GM12873 (cell line): ENCODE results near the gene DACT2.

Source experiments
- TF ChIP-seq, protein P1 (sequence below): IDR thresholded peaks from 2 replicates; pipeline ENCODE4 v1.5.1; 2012; ENCODE audit warnings: low read depth, mild to moderate bottlenecking, moderate library complexity, low read length, control low read depth; ENCODE audit not compliant: insufficient read depth; ENCODE audit errors: missing control alignments

The DACT2 gene

DNA sequence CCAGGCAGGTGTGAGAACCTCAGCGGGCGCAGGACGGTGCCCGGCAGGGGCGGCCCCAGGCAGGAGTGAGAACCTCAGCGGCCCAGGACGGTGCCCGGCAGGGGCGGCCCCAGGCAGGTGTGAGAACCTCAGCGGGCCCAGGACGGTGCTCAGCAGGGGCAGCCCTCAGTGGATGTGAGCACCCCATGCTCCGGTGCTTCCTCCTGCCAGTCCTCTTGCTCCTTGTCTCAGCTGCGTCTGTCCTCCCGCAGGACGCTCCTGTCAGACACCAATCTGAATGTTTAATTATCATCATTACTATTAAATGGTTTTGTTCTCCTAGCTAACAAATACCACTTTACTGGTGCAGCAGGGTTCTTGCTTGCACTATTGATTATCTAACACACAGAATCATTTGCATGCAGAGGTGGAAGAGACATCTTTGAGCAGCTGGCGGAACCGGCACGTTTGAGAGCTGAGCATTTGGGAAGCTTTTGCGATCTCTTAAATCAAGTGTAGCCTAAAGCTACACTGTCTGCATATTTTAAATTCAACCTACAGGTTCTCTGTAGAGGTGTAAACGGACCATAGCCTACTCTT is 39.4 kb upstream of the DACT2 start:
- TF ChIP-seq, protein P1, sequence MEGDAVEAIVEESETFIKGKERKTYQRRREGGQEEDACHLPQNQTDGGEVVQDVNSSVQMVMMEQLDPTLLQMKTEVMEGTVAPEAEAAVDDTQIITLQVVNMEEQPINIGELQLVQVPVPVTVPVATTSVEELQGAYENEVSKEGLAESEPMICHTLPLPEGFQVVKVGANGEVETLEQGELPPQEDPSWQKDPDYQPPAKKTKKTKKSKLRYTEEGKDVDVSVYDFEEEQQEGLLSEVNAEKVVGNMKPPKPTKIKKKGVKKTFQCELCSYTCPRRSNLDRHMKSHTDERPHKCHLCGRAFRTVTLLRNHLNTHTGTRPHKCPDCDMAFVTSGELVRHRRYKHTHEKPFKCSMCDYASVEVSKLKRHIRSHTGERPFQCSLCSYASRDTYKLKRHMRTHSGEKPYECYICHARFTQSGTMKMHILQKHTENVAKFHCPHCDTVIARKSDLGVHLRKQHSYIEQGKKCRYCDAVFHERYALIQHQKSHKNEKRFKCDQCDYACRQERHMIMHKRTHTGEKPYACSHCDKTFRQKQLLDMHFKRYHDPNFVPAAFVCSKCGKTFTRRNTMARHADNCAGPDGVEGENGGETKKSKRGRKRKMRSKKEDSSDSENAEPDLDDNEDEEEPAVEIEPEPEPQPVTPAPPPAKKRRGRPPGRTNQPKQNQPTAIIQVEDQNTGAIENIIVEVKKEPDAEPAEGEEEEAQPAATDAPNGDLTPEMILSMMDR: no peak

DNA sequence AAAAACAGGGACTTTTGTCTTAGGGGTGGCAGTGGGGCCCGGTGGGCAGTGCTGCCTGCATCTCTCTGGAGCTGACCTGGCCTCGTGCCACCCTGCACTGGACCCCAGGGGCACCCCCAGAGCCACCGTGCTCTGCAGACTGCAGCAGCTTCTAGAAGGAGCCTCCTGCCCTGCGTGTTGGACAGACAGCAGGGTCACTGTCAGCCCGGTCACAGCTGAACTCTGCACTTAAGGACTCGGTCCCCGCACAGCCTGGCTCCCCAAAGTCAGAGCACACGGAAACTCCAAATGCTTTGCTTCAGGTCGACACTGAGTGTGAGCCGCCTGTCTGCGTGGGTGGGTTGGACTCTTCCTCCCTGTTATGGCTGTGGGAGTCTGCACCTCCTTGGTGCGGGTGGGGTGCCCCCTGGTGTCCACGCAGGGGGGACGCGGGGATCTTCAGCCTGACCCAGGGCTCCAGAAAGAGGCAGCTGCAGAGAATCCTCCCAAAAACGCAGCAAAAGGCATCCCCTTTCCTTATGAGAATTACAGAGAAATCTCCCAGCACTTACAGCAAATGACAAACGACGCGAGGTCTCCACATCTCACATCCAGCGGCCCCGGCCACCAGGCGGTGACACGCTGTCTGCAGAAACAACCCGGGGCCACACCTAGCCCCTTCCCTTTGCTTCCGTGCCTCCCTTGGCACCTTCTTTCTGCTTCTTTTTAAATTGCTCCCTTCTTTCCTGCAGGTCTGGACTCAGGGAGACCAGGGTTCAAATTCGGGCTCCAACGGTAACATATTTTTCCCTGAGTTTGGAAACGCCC is 36.3 kb upstream of the DACT2 start:
- TF ChIP-seq, protein P1: no peak

DNA sequence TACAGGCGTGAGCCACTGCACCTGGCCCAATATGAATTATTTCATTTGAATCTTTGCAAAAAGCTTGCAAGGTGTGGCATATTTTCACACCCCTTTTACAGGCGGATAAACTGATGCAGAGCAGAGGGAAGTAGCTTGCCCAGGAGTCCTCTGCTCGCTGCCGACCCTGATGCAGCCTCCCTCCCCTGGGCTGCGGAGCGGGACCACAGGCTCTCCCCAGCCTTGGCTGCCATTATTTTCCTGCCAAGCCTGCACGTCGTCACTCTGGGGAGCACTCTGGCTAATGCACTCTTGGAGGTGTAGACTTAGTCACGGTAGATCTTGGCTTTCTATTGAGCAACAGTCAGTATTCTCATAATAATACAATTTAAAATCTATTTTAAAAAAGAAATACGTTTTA is 34.8 kb upstream of the DACT2 start:
- TF ChIP-seq, protein P1: no peak

DNA sequence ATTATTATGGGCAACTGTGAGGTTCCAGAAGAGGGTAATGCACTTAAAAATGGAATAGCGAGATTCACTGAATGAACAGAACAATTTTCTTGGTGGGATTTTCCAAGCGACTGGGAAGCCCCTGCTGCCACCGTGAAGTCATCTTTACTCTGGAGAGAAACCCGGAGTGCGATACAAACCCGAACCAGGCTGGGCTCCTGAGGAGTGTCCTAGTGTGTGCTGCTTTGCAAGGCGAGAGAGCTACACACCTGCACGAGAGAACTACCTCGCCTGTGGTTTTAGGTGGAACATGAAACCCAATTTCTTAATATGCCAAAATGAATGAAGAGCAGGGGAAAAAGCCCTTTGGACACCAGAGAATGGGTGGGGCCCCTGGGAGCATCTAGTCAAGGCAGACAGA is 33.5 kb upstream of the DACT2 start:
- TF ChIP-seq, protein P1: no peak

DNA sequence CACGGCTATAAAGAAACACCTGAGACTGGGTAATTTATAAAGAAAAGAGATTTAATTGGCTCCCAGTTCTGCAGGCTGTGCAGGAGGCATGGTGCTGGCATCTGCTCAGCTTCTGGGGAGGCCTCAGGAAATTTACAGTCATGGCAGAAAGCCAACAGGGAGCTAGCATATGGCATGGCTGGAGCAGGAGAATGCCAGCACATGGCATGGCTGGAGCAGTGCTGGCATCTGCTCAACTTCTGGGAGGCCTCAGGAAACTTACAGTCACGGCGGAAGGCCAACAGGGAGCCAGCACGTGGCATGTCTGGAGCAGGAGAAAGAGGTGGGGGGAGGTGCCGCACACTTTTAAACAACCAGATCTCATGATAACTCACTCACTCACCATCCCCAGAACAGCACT is 32.5 kb upstream of the DACT2 start:
- TF ChIP-seq, protein P1: no peak

DNA sequence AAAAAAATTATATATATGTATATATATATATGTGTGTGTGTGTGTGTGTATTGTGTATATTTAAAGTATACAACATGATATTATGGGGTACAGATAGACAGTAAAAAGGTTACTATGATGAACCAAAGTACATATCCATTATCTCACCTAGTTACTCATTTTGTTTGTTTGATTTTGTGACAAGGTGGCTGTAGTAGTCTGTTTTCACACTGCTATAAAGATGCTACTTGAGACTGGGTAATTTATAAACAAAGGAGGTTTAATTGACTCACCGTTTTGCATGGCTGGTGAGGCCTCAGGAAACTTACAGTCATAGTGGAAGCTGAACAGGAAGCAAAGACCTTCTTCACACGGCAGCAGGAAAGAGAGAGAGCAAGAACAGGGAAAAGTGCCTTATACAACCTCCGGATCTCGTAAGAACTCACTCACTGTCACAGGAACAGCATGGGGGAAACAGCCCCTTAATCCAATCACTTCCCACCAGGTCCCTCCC is 30.2 kb upstream of the DACT2 start:
- TF ChIP-seq, protein P1: no peak

DNA sequence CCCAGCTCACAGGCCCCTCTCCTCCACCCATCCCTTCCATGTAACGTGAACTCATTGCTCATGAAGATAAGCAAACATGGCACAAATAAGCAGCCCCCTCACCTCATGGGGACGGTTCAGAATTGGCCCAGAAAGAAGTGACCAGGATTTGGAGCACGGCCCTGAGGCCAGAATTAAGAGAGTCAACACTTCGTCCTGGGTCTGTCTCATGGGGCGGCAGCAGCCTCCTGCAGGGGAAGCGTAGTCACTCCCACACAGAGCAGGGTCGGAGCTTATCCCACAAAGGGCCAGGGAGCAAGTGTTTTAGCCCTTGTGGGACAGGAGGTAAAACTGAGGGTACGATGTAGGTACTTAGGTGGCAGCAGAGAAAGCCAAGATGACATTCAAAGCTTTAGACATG is 28.6 kb upstream of the DACT2 start:
- TF ChIP-seq, protein P1: no peak
